Breast epithelium (tissue), 3 donors: ENCODE results near the gene ASB18.

Source experiments
- POLR2A ChIP-seq: fragments of 450-650 bp; IDR thresholded peaks from one replicate; pipeline ENCODE4 v1.6.1; 2016; ENCODE audit warnings: antibody characterized with exemption, mild to moderate bottlenecking, moderate library complexity
- TF ChIP-seq, protein P1 (sequence below), 3 donors: fragments of 450-650 bp; IDR thresholded peaks; one replicate each; pipeline ENCODE4 v1.5.1; 2016 to 2017; ENCODE audit warnings: antibody characterized with exemption in 3 of 3, mild to moderate bottlenecking in 3 of 3, moderate library complexity in 3 of 3

DNA sequence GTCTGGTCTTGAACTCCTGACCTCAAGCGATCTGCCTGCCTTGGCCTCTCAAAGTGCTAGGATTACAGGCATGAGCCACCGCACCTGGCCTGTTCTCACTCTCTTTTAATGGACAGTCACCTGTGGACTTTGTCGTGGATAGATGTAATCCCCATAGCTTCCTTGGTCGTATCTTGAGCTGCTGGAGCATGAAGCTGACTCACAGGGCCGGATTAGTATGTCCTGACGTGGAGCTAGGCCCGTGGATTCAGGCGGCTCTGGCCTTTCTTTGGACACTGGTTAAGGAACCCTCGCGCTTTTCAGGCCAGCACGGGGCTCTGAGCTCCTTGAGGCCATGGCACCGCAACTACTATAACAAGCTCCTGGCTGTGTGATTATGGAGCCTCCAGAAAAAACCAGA is 68.5 kb downstream of the ASB18 start:
- TF ChIP-seq POLR2A, result no peak
- TF ChIP-seq, protein P1, sequence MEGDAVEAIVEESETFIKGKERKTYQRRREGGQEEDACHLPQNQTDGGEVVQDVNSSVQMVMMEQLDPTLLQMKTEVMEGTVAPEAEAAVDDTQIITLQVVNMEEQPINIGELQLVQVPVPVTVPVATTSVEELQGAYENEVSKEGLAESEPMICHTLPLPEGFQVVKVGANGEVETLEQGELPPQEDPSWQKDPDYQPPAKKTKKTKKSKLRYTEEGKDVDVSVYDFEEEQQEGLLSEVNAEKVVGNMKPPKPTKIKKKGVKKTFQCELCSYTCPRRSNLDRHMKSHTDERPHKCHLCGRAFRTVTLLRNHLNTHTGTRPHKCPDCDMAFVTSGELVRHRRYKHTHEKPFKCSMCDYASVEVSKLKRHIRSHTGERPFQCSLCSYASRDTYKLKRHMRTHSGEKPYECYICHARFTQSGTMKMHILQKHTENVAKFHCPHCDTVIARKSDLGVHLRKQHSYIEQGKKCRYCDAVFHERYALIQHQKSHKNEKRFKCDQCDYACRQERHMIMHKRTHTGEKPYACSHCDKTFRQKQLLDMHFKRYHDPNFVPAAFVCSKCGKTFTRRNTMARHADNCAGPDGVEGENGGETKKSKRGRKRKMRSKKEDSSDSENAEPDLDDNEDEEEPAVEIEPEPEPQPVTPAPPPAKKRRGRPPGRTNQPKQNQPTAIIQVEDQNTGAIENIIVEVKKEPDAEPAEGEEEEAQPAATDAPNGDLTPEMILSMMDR (IDR thresholded peaks at IDR 0.05), result no peak
